NAMALWA (cell line): ENCODE results near the gene ABLIM1.

Source experiments
- DNase-seq: peaks from one replicate; pipeline ENCODE4 v3.0.0-alpha.2; 2015; ENCODE audit warnings: low spot score

The ABLIM1 gene

GRCh38 chr10:114406455-114406854 is 251.6 kb downstream of the ABLIM1 start:
- no peak for DNase-seq

- DNase-seq: no peak
Measured at GRCh38 chr10:114405011-114405350, 253.1 kb downstream of the ABLIM1 start.

- no peak for DNase-seq
Measured at GRCh38 chr10:114404171-114405010, 253.7 kb downstream of the ABLIM1 start, which contains the start of gene AFAP1L2. Gene AFAP1L2 (minus strand): TSS chr10:114404502. CDS start chr10:114404455, 47 bp downstream.

GRCh38 chr10:114403541-114404161 is 254.4 kb downstream of the ABLIM1 start:
- DNase-seq: no peak

- no peak for DNase-seq
Measured at GRCh38 chr10:114402871-114403540, 255.1 kb downstream of the ABLIM1 start.

GRCh38 chr10:114402233-114402632 is 255.8 kb downstream of the ABLIM1 start:
- DNase-seq: no peak

- no peak for DNase-seq
Measured at GRCh38 chr10:114401195-114401791, 256.8 kb downstream of the ABLIM1 start.

- no peak for DNase-seq
Measured at GRCh38 chr10:114400091-114400490, 258.0 kb downstream of the ABLIM1 start.

GRCh38 chr10:114399576-114399975 is 258.5 kb downstream of the ABLIM1 start:
- DNase-seq: no peak

GRCh38 chr10:114398587-114399331 is 259.3 kb downstream of the ABLIM1 start:
- DNase-seq: no peak

- no peak for DNase-seq
Measured at GRCh38 chr10:114397651-114398145, 260.4 kb downstream of the ABLIM1 start.

- DNase-seq: no peak
Measured at GRCh38 chr10:114396464-114396863, 261.6 kb downstream of the ABLIM1 start.

GRCh38 chr10:114395366-114396022 is 262.6 kb downstream of the ABLIM1 start:
- DNase-seq: no peak

- no peak for DNase-seq
Measured at GRCh38 chr10:114394531-114394930, 263.5 kb downstream of the ABLIM1 start.

- DNase-seq: no peak
Measured at GRCh38 chr10:114393886-114394285, 264.2 kb downstream of the ABLIM1 start.

- no peak for DNase-seq
Measured at GRCh38 chr10:114393482-114393881, 264.6 kb downstream of the ABLIM1 start.

GRCh38 chr10:114392112-114392835 is 265.8 kb downstream of the ABLIM1 start:
- no peak for DNase-seq

- DNase-seq: no peak
Measured at GRCh38 chr10:114391599-114391998, 266.5 kb downstream of the ABLIM1 start.

- DNase-seq: no peak
Measured at GRCh38 chr10:114389426-114389825, 268.6 kb downstream of the ABLIM1 start.

- no peak for DNase-seq
Measured at GRCh38 chr10:114388275-114388674, 269.8 kb downstream of the ABLIM1 start.
